Stimulated activated CD4-positive, alpha-beta T cell treated with anti-CD3 and anti-CD28 coated beads, Interleukin-2, amount 100 ng/mL, for 48 hours (primary cell): Measurements from ENCODE around the gene BMP7.

Source experiments
- DNase-seq, 2 donors: peaks; one replicate each; pipeline ENCODE4 v3.0.0-alpha.2; 2020

The BMP7 gene

DNA sequence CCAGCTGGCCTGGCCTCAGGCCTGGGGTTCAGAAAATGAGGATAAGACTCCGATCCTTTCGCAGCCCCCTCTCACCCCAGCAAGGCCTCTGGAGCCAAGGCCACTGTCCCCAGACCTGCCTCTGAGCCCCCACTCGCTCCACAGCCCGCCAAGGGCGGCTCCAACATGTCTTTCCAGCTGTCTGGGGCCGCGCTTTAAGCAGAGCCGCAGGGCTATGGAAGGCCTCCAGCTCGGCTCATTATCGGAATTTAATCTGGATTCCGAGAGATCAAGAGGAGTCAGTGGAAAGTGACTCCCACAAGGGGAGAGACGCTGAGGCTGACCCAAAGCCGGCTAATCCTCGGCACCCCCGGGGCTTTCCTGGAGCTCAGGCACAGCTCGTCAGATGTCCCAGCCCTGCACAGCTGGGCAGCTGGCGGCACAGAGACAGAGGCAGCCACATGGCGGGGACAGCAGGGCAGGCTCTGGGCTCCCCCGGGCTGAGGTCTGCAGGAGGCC lies 41.8 kb downstream of the BMP7 start:
- no peak for DNase-seq

- DNase-seq: no peak
Measured at GRCh38 chr20:57223648-57224489, 42.6 kb downstream of the BMP7 start.

DNA sequence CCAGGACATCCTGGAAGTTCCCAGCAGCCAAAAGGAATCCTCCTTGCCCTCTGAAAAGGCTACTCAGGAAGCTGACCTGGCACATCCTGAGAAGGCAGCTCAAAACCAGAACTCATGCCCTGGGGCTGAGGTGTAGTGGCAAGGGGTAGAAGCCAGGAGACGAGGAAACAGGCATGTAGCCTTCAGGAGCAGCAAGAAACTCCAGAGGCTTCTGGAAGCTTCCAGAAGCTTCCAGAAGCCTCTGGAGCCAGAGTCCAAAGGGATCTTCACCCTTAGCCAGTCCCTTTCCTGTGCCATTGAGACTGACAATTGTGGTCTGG lies 43.9 kb downstream of the BMP7 start:
- no peak for DNase-seq

DNA sequence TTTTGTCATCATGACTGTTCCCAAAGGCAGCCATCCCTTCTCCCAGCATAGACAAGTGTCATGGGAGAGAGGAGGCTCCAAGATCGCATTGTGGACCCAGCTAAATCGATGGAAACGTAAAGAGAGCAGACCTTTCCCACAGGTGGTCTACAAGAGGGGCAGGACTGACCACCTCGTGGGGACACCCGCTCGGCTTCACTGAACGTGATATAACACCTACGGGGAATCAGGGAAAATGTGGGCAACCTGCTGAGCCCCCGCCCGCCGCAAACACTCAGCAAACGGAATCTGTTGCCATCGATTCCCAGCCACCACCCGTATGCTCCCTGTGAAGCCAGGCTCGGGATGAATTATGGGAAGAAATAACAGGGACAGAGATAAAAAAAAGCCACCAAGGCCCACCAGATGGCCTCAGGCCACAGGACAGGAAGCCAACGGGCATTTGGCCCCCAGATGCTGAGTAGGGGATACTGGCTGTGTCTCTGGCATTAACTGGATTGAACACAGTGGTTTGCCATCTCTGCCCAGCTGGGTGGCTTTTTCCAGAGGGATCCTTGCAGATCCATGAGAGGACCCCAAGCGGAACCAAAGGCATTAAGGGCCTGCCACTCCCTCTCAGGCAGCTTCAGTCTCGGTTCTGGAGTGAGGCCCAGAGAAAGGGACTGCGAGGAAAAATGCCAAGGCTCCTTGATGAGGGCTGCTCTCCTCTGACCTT lies 44.4 kb downstream of the BMP7 start:
- no peak for DNase-seq

DNA sequence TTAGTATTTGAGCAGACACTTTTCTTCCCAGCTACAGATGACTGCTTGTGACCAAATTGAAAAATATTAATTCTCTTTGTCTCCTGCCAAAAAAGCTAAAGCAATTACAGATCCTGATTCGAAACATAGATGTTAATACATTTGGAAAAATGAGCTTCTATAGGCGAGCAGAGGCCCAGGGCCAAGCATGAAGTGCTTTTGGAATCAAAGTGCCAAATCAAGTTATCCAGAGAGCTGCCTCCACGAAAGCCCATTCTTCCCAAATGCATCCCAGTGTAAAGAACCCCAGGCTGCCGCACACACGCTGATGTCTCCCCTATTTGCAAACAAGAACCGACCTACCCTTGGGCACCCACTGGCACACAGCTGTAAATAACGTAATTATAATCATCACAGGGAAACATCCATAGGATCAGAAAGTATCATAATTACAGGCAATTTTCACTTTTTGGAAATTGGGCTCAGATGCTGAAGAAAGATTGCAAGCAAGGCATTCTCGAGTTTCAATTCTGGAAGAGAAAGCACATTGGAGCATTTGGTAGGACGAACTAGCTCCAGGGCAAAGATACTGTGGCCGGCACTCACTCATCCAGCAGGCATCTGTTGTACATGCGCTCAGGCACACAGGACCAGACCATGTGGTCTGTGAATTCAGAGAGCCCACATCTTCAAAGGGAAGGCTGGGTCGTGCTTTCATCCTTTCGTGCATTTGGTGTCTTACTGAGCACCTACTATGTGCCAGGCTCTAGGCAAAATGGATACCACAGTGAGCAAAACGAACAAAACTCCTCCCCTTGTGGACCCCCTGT lies 45.9 kb downstream of the BMP7 start:
- DNase-seq: no peak

DNA sequence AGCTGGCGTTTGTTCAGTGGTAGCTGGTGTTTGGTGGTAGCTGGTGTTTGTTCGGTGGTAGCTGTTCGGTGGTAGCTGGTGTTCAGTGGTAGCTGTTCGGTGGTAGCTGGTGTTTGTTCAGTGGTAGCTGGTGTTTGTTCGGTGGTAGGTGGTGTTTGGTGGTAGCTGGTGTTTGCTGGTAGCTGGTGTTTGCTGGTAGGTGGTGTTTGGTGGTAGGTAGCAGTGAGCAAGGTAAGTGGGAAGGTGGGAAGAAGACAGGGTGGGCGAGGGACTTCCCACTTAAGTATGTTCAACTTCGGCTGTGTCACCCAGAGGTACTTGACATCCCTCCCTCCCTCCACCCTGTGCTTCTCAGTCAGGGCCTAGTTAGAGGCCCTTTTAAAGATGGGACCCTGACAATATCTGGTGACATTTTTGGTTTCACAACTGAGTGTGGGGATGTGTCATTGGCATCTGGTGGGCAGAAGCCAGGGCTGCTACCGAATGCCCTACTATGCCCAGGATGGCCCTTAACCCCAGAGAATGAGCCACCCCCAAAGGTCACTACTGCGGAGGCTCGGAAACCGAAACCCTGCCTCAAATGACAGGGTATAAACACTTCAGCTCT lies 47.3 kb downstream of the BMP7 start:
- DNase-seq: no peak

DNA sequence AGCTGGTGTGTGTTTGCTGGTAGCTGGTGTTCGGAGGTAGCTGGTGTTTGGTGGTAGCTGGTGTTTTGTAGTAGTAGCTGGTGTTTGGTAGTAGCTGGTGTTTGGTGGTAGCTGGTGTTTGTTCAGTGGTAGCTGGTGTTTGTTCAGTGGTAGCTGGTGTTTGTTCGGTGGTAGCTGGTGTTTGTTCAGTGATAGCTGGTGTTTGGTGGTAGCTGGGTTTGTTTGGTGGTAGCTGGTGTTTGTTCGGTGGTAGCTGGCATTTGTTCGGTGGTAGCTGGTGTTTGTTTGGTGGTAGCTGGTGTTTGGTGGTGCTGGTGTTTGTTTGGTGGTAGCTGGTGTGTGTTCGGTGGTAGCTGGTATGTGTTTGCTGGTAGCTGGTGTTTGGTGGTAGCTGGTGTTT lies 48.0 kb downstream of the BMP7 start:
- DNase-seq: no peak

DNA sequence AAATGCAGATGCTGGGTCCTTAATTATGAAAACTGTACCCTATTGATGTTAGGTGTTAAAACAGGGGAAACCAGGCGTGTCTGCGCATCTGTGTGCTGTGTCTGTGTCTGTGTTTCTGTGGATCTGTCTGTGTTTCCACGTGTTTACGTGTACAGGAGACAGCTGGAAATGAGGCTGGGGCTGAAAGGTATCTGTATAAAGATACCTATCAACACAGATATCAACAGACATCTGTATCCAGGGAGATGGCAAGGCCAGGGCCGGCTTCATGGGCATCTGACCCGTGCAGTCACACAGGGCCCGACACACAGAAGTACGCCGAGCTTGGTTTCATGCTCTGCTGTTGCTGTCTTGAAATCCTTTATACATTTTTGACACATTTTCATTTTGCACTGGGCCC lies 48.6 kb downstream of the BMP7 start:
- no peak for DNase-seq

DNA sequence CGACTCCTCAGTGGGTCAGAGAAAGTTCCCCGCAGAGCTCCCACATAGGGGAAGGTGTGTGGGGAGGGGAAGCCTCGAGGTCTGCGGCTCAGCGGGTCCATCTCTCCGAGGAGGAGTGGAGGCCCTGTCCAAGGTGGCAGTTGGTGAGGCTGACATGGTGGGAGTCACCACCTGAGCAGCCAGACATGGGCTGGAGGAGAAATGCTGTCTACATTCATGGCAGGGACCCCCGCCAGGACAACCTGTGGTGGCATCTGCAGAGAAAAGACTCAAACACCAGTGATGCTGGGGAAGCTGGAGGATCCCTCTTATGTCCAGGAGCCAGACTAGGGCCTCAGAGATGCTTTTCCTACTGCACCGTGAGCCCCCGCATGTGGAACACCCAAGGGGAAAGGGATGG lies 49.8 kb downstream of the BMP7 start:
- no peak for DNase-seq

- DNase-seq: no peak
Measured at GRCh38 chr20:57215826-57216471, 50.5 kb downstream of the BMP7 start.

DNA sequence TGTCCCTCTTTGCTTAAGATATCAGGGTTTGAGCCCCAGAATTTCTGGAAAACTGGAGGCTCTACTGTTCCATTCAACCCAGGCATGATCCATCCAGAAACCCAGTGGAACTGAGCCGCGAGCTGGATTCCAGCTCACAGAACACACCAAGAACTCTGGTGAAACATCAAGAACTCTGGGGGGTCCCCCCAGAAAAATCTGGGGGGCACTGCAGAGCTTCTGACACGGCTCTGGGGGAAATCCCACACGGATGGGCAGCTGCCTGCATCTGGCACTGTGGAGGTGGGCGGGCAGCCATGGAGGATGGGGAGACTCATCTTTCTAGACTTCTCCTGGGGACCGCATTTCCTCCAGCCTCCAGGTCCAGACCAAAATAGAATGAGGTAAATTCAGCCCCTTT lies 51.0 kb downstream of the BMP7 start:
- no peak for DNase-seq

DNA sequence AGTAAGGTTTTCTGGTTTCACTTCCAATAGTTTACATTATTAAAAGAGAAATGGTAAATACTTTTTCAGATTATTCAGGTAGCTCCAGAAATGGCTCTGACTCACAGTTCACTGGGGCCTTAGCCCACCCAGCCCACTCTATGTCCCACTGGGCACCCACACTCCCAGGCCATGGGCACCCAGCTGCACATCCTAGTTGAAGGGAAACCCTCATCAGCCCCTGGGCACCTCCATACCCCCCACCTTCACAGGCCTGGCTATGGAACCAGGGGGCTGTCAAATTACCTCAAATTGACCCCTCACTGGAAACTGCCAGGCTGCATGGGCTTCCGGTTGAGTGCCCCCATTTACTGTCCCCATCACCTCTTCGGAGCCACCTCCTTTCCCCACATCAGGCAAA lies 51.5 kb downstream of the BMP7 start:
- DNase-seq: no peak

DNA sequence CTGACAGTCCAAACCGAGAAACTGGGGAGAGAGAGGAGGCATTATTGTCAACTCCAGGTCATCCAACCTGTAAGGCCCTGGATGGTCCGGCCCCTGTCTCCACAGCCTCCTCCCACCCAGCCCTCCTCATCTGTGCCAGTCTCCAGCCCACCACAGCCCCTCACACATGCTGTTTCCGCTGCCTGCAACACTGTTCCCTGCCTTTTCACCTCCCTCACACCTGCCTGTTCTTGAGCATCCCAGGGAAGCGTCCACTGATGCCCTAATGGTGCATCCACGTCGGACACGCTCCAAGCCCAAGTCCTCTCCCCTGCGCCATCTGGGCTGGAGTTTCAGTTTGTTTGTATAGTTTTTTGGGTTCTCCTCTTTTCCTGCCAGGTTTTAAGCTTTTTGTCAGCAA lies 52.0 kb downstream of the BMP7 start:
- no peak for DNase-seq

DNA sequence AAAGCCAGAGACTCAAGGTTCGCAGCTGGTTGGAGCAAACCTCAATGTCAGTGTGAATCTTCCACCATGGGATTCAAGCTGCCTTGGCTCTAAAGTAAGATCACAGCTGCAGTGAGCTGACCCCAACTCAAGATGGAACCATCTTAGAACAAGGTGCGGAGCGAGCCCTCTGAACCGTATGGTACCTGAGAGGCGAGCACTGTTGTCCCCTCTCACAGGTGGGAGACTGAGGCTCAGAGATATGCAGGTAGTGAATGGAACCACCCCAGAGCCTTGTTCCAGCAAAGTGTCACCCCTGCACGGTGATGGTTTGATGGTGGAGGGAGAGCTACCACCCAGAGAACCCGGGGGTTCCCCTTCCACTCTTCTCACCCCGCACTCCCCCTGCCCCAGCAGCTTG lies 52.5 kb downstream of the BMP7 start:
- no peak for DNase-seq

DNA sequence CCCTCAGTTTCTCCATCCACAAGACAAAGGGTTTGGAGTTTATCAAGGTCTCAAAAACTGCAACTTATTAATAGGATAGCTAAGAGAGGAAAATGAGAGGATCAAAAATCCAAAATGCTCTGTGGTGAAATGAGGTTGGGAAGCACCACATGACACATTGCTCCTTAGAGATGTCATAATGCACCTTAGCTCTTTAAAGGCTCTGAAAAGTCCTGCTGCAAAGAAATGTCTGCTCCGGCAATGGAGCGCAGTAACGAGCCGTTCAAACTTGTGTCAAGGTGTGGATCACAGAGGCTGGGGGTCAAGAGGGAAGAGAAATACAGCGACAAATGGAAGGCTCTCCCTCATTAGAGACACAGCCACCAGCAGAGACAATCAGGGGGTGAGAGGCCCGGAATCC lies 53.1 kb downstream of the BMP7 start:
- DNase-seq: no peak

DNA sequence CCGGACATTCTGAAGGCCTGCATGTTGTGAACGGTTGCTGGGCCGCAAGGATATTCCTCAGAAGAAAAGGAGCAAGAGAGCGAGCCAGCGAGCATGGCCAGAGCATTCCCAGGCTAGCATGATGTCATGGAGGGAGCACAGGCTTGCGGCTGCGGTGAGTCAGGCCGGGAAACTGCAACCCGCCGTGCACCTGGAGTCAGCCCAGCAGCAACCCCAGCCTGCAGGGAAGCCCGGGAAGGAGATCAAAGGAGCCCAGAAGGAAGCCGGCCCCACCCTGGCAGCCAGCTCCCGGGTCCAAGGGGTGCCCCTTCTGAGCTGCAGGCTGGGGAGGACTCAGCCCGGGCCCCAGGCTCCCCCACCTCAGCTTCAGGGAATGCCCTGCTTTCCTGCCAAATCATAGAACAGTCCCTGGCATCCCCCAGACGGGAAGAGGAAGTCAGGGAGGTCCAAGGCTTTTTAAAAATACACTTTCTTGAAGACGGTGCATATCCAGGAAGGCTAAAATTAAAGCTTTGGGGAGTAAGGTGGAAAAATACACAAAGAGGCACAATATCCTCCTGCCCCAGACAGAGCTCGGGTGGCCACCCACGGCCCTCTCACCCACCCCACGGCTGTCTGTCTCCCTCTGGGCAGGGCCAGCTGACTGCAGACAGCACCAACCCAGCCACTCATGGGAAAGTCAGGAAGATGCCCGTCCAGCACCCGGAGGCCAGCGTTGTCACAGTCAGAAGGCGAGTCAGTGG lies 53.7 kb downstream of the BMP7 start:
- no peak for DNase-seq

DNA sequence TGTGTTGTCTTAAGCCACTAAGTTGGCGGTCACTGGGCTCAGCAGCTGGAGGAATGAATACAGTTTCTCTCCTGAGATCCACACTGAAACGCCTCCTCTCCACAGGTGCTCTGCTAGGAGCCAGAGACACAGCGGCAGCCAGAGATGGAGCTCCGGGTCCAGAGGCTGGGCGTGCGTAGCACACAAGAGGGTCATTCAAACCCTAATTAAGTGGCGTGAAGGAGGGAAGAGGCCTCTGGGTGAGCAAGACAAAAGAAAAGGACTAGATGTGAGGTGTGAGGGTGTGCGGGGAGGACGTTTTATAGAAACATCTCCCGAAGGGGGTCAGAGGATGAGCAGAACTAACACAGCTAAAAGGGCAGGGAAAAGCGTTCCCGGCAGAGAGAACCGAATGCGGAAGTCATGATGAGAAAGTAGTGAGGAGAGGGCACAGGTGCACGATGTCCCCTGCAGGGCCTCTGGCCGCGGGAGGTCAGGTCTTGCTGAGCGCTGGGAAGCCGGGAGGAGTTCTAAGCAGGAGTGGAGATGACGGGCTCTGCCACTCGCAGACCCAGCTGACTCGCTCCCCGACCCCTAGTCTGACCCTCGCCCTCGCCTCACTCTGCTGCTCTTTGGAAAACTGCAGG lies 54.4 kb downstream of the BMP7 start:
- no peak for DNase-seq

- no peak for DNase-seq
Measured at GRCh38 chr20:57211406-57211805, 55.0 kb downstream of the BMP7 start.

DNA sequence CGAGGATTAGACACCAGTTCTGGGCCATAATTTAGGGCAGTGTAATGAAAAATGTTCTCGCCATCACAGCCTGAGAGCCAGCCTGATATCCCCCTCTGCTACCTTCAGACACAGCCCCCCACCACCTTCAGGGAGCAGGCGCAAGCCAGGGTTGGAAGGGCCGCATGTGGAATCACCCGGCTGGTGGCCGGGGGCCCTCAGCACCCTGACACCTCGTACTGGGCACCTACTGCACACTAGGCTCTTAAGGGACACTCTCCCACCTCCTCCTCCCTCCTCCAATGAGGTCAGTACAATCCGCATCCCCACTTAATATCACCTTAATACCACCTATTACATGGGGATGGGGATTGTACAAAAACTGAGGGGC lies 55.5 kb downstream of the BMP7 start:
- DNase-seq: no peak

DNA sequence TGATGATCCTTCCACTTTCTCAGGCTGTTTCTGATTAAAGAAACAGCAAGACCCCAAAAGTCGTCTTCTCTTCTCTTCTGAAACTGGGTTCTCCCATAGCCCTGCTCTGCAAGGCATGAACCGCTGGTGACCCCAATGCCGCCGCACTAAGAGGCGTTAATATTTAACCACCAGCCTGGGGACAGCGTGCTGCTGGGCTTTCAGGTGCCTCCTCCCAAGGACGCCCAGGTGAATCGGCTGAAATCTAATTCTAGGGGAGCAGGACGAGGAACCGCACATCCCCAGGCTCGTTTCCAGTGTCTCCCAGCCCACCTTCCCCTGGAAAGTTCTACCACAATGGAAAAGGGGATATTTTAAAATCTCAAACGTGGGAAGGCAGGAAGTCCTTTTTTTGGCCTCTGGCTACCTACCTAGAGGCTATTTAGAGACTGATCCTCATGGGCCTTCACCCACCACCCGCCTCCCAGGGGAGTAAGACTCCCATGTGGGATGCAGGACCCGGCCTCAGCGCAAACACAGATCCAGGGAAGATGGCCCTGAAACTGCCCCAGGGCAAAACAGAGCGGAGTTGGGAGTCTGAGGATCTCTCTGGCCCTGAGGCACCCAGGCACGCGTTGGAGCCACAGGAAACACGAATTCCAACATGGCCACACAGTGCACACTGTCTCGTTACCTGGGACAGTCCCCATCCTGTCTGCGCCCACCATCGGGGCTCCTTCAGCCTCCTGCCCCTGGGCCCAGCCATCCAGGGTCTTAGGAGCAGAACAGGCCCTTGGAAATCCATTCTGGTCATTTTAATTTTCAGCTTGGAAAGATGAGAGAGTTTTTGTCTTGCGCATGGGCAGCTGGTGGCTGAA lies 56.2 kb downstream of the BMP7 start:
- no peak for DNase-seq

- no peak for DNase-seq
Measured at GRCh38 chr20:57209413-57209812, 57.0 kb downstream of the BMP7 start.
